Esophagus squamous epithelium (tissue), 4 donors: ENCODE measurements around the gene TMEM176A.

Source experiments
- POLR2A ChIP-seq, 4 donors: fragments of 450-650 bp; IDR thresholded peaks; one replicate each; pipeline ENCODE4 v1.6.1; 2017; ENCODE audit warnings: antibody characterized with exemption in 4 of 4, mild to moderate bottlenecking in 4 of 4, moderate library complexity in 3 of 4
- TF ChIP-seq, protein P1 (sequence below), 6 experiments: fragments of 450-650 bp in 4 of 6; fragments of 200-600 bp in 2 of 6; sonication (generic) in 2 of 6; IDR thresholded peaks; one replicate each; pipeline ENCODE4 v1.5.1; 2016 to 2019; ENCODE audit warnings: antibody characterized with exemption in 6 of 6, mild to moderate bottlenecking in 4 of 6, moderate library complexity in 4 of 6

DNA sequence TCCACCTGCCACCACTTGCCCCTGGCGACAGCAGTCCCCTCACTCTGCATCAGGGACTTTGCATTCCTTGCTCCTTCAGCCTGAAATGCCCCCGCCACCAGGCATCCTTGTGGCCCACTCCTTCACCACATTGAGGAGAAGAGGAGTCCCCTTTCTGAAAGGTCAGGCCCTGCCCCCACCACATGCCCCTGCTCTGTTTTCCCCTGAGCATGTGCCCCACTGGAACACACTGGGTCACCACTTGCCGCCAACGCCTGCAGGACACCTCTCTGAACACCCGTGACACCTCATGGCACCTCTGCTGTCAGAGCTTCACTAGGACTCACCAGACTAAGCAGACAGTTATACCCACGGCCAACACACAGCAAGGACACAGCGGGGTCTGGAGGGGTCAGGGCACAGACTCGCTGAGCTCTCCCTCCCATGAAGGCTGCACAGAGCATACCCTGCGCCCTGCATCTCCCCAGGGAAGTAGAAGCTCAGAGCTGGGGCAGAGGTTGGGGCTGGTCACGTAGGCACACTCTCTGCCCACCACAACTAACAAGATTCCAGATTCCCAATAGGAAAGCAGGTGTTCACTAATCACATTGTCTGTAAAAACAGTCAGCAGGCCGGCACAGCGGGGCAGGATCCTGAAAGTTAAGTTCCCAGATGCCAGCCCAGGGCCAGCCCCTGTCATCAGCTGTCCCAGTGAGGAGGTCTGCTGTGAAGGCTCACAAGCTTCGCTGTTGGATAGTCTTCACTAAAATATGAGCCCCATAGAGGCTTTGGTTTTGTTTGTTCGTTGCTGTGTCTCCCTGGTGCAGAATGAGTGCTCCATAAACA lies 45.9 kb downstream of the TMEM176A start:
- TF ChIP-seq, protein P1, sequence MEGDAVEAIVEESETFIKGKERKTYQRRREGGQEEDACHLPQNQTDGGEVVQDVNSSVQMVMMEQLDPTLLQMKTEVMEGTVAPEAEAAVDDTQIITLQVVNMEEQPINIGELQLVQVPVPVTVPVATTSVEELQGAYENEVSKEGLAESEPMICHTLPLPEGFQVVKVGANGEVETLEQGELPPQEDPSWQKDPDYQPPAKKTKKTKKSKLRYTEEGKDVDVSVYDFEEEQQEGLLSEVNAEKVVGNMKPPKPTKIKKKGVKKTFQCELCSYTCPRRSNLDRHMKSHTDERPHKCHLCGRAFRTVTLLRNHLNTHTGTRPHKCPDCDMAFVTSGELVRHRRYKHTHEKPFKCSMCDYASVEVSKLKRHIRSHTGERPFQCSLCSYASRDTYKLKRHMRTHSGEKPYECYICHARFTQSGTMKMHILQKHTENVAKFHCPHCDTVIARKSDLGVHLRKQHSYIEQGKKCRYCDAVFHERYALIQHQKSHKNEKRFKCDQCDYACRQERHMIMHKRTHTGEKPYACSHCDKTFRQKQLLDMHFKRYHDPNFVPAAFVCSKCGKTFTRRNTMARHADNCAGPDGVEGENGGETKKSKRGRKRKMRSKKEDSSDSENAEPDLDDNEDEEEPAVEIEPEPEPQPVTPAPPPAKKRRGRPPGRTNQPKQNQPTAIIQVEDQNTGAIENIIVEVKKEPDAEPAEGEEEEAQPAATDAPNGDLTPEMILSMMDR (IDR thresholded peaks at IDR 0.05) = no peak
- TF ChIP-seq POLR2A (IDR thresholded peaks at IDR 0.05) = no peak
